Measurements from ENCODE around the gene XDH.

Gene XDH

DNA sequence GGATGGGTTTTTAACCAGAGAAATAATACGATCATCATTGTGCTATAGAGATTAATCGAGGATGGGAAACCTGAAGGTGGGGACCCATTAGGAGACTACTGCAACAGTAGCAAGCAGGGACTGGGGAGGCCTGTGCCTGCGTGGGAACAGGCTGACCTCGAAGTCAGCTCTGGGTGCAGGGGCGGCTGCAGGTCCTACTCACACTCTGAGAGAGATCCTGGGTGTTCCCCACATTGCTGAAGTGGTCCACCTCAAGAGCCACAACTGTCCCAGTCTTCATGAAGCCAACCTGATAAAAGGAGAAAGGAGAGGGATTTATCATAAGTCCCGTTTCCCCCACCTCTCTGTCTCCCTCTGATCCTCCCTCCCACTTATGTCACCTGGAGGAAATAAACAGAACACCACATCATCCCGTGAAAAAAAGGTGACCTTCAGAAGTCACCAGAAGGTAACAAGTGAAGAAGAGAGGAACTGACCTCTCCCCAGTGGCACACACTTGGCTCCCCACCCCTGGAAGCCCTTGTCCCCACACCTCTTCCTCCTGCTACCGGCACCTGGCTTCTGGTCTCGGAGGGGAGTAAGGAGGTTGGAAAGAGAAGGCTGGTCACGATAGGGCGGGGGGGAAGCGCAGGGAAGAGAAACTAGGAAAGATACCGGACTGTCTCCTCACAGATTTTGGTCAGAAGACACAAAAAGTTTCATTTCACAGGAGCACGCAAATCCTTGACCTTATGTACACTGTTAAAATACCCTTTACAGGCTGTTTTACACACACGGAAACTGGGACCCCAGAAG is 50.4 kb downstream of the XDH start:
- no peak for DNase-seq

DNA sequence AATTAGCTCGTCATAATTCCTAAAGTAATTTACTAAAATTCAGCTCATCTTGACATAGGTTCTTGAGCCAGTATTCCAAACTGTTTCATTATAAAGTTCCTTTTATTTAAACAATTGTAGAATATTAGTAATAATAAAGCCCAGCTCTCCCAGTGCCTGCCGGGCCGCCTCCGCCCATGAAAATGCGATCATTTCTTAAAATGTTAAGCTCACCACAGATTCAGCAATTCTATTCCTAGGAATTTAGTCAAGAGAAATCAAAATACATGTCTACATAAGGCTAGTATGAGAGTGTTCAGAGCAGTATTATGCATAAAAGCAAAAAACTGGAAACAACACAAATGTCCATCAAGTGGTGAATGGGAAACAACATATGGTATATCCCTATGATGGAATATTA is 52.0 kb downstream of the XDH start:
- no peak for DNase-seq

DNA sequence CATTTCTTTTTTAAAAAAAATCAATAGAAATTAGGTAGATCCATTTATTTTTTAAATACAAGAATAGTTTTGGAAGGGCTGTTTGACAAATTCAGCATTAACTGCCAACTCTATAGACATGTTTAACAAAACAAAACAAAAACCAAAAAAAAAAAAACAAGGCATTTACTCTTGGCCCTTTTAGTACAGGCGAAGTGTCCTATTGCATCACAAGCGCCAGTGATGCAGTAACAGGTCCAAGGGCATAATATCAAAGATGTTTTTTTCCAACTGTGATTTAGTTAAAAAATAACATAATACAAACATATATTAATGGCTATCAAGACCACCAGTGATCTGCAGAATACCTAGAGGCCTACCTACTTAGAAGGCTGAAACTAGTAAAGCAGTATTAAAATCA is 55.3 kb downstream of the XDH start:
- no peak for DNase-seq

DNA sequence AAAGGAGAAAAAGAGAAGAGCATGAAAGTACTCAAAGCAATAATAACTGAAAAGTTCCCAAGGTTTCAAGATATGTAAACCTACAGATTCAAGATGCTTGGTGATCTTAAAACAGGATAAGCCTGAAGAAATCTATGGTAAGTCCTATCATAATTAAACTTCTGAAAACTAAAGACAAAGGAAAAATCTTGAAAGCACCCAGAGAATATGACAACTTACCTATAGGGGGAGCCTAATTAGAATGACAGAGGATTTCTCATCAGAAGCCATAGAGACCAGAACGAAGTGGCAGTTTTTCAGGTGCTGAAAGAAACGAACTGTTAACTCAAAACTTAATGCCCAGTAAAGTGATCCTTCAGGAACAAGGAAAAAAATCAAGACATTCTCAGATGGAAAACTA is 59.7 kb downstream of the XDH start:
- DNase-seq: no peak

DNA sequence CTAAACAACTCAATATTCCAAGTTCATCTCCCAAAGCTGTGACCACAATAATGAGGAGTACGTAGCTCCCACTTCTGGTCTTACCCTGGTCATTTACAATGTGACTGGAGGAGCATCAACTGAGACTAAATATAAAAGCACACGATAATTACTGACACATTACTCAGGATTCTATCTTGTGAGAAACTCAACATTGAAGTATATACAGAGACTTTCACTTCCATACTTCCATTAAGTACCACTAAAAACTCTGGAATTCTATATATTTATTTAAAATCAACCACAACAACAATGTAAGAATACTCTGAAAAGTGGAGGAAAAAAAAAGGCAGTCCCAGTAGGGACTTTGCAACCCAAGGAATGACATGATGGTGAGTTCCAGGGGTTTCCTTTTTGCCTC is 61.4 kb downstream of the XDH start:
- no peak for DNase-seq

DNA sequence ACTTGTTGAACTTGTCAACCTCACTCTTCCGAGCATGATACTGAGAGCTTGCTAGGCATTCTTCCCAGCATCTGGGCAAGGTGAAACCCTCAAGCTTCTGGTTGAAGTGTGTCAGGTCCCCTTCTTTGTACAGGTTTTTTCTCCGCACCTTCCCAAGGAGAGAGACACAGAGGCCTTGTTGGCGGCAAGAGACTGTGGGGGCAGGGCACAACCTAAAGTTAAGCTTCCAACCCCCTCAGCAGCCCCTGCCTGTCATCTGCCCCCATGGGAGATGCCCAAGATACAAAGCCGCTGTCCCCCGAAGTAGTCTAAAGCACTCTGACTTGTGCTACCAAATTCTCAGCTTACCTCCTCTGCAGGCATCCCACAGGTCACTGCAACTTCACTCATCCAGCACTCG is 64.9 kb downstream of the XDH start:
- DNase-seq: no peak

DNA sequence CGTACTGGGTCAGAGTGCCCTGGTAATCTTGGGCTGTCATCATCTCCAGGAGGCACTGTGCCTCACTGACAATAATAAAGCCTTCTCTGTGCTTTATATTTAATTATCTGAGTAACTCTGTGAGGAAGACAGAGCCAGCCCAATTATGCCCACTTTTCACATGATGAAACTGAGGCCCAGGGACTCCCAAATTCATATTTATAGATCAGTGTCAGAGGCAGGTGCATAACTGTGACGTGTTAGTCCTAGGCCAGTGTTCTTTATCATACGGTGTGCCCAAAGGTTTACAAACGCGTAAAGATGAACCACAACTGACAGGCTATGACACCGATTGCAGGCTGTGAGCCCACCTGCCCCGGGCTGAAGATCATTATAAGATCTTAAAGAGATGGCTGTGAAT is 65.4 kb downstream of the XDH start:
- no peak for DNase-seq

DNA sequence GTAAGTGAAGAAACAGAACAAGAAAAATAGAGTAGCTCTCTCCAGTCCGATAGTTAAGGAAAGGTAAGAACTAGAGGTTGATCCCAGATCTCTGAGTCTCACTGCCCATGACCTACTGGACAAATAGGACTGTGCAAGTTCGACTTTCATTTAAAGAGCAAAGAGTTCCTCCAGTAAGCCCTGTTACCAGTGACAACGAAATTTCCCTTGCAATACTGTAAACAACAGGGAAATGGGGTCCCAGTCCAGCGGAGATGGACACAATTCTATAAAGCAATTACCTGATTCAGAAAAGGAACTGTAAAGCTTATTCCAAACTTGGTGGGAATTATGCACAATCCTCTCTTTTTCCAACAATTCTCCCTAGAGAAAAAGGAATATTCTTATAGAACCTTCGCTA is 65.9 kb downstream of the XDH start:
- DNase-seq: no peak

DNA sequence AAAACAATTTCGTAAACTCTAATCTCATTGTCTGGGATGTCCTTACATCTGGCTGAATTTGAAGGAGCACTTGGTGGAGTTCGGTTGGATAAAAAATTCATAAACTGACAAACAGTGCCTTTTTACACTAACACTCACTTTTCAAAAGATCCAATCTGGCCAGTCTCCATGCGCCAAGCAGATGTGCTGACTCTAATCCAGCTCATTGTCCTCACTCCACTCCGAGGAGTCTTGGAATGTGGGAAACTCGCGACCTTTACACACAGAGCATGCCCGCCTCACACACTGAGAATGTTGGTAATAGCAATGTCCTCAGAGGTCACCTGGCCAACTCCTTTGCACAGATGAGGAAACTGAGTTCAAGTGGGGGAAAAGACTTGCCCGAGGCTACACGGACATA is 66.8 kb downstream of the XDH start:
- DNase-seq: no peak

DNA sequence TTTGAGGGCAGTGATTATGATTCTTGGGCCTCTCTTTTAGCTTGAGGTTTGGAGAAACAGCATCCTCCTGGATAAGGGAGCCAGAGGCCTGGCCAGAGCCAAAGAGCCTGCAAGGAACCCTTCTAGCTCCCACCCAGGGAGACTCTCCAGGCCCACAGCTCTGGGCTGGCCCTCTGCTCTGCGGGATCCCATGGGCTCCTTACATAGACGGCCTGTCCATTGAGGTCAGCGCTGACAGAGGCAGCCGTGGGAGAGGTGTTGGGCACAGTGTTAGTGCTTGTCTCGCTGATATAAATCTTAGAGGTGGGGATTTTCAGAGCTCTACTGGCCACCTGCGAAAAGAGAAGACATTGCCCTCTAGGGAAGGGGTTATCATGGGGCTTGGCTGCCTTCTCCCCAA is 67.2 kb downstream of the XDH start:
- DNase-seq: no peak

DNA sequence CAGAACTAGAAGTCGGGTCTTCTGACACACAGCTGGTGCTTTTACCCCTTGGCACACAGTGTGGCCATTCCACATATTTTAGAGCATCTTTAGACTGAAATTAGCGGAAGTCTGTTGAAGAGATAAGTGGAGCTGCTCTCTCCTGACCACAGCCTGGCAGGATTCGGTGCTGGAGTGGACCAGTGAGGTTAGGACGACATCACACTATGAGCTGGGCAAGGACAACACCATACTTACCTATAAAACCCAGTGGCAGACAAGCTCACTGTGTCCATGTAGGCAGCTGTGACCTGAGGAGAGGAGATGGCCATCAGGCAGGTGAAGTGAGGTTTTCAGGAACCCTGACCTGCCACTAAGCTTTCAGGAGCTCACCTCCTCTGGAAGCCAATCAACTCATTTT is 70.1 kb downstream of the XDH start:
- no peak for DNase-seq

DNA sequence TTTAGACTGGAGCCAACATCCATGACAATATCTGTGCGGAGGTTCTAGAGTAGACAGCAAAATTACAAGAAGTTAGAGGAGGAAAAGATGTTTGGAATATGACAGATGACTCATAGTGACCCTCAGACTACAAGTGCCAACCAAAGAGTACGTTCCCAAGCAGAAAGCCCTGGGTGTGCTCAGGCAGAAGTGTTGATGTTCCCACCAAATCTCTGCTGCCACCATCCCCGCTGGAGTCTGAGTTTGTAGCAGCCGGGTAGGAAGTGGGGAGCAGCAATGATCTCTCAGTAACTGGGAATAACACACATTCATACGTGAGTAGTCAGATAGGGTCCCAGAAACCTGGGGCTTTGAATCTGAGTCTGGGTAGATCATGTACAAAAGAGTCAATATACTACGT is 73.2 kb downstream of the XDH start:
- DNase-seq: no peak

DNA sequence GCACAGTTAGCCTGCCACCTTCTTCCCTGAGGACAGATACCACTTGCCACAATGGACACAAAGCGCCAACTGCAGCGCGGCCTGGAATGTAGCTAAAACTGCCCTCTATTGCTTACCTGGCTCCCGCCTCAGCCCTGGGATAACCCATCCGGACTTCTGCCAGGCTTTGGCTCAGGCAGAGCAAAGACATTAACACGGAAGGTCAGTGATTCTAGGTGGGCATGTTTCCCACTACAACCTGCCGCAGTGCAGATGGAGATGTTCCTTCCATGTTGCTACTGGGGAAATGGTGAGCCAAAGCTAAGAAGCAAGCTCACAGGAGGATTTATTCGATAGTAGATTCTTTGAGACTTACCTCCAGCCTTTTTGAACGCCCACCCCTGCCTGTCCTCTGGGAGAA is 74.8 kb downstream of the XDH start:
- no peak for DNase-seq

DNA sequence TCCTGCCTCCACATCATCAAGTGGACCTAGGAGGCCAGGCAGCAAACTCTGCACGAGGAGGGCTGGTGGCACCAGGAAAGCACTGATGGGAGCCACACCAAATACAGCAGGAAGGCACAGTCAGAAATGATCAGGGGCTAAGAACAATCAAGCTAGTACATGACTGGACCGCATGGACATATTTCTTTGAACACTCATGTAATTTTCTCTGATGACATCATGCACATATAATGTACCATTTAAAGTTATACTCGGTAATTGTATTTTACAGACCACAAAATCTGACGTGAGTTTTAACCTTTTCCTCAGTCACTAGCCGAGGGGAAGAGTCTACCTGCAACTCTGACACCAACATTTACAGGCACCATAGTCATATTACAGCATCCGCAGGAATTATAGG is 76.7 kb downstream of the XDH start:
- no peak for DNase-seq

DNA sequence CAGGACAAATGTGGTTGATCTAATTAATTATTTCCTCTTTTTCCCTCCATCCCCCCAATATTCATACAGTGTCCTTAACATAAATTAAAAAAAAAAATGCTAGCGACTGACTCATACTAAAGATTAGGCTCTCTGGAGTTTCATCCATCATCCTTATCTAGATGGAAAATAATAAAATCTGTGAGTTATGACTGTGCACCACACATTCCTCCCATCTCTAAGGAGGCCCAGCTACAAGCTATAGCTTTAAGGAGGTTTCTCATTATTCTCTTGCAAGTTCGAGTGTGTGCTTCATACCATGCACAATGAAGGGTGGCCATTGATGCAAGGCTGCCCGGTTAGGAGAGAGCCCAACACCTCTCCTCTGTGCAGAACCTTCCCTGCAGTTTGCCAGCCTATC is 77.3 kb downstream of the XDH start:
- DNase-seq: no peak

DNA sequence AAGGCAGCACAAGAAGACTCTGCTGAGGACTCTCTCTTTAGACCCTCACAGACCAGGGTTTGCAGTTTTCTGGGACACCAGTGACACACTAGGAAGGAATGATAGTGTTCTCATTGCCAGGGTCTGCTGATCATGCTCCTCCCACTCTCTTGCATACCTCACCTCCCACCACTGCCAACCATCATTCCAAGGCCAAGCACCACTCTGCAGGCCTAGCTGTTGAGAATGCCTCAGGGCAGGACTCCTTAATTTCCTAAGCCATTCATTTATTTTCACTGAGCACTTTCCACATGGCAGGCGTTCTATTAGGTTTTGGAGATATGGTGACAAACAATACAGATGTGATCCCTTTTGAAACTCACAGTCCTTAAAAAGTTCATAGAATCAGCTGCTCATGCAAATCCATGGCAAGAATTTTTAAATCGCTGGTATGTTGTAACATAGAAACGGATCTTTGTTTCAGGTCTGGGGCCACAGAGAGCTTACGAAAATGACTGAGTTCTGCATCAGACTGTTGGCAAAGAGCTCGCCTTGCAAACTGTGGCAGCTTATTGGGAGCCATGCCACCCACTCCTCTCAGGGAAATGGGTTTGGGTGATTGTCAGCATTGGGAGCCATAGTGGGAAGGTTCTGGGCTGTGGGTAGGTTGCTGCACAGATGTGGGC is 78.5 kb downstream of the XDH start:
- no peak for DNase-seq

DNA sequence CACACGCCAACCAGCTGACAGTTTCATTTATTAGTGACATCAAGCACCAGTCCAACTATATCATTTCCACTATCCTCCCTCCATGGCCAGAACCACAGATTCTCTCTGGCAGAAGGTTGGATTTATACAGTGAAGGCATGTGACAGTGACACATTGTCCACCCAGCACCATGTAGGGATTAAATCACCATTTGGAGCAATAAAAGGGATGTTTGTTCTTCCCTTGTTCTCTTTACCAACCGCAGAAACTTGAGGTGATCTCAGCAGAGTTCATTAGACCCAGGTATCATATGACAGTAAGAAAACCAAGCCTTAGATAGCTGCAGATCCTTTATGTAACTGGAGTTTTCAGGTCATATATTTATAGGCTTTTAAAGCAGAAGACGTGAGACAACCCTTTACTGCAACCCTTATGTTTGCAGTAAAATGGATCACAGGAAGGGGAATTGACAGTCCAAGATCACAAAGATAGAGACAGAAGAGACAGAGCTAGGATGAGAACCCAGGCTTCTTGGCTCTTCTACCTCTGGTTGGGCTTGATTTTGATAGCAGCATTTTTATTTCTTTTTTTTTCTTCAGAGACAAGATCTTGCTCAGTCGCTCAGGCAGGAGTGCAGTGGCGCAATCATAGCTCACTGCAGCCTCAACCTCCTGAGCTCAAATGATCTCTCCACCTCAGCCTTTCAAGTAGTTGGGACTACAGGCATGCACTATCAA is 80.1 kb downstream of the XDH start:
- DNase-seq: no peak

DNA sequence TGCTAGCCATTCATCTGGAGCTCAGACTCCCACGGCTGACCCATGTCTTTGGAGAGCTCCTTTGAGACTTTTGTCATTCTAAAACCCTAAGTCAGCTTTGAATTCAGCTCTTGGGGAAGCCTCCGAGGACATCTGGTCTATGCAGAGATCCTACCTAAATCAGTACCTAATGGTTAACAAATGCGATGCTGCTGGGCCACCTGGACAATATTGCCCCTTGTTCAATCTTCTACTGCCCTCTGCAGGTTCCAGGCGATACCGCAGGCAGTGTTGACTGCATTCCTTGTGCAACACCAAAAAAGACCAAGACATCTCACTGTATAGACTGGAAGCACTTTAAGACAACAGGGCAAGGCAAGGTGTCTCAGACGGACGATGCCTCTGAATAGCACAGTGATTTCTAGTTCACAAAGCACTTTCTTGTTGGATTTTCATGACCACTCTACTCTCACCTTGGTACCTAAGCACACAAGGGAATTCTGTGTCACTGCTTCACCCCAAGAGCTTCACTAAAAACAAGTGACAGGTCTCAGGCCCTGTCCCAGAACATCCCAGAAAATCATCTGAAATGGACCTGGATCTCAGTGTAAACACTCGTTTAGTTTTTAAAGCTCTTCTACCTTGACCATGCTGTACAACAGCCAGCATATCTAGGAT is 80.9 kb downstream of the XDH start:
- peak; percentile 65 to 66 for DNase-seq

DNA sequence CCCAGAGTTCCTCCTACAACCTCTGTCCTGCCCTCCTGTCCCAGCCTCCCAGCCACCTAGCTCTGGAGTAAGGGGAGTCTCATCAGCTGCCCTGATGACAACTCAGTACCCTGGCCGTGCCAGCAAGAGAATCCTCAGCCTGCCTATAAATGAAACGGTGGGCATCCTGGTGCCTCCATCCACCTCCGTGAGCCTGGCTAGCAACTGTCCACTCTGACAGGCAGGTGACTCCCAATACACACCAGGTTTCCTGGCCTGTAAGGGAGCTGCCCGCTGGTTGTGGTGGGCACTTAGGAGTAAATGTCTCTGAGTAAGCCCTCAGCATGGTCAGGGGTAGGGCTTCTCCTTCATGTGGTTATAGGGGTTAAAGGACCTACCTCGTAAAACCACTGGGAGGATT is 81.5 kb downstream of the XDH start:
- DNase-seq: no peak

DNA sequence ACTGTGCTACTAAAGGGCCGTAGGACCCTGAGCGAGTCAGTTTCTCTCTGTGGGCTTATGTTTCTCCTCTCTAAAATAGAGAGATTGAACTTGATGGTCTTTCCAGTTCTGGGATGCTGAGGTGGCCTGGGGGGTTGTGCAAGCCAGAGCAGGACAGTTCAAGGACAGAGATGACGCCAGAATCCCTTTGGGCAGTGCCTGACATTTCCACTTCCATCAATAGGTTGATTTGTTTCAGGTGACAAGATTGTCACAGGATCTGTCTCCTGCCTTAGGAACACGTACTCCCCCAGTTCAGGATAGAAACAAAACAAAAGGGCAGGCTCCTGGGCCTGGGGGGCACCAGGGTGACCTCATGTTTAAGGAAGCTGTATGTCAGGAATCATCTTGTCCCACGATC is 82.0 kb downstream of the XDH start:
- DNase-seq: no peak

DNA sequence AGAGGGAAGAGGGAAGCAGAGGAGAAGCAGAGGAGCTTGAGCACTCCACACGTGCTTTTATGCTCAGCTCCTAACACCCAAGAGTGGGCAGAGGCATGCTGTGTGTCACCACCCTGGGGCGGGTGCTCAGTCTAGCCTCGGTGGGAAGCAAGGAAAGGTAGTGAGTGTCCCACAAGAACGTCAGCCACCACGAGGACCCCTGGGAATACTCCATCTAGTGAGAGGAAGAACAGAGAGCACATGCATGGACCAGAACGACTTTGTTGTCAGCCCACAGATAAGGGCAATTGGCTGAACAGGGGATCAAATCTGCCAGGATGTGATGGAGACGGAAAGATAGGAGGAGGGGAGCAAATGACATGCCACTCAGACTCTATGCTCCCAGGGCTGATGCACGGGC is 83.4 kb downstream of the XDH start:
- DNase-seq: no peak

DNA sequence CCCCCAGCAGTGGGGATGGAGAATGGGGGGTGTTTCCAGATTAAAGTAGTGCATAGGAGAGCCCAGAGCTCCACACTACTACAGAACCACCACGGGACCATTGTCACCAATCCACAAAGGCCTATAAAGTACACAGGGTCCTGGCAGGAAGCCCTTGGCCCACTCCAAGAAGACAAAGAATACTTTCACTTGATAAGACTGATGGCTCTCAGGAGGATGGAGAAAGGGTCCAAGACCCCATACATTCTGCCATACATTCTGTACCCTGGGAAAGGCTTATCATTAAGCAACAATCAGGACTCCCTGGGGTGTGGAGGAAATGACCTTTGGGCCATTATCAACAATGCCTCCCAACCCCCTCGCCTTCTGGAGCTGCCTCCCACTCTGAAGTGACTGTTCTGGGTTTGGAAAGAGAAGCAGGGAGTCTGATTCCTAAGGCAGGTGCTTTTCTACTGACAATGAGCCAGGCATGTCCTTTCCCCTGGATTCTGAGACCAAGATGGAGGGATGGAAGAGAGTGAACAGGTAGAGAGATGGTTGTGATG is 85.4 kb downstream of the XDH start:
- DNase-seq: no peak

DNA sequence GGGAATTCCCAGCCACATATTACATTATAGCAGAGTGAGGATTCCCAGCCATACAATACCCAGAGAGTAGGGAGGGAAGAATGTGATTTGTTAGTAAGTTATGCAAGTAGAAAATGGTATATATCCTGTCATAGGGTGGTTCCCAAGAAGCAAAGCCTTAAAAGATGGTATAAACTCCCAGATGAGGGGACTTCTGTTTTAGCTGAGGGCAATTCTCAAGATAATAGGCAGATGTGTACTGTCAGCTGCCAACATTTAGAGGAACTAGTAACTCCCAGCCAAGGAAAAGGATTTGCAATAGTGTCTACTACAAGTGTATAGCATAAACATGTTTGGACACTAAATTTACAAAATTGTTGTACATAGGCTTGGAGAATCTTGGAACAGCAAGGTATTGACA is 86.5 kb downstream of the XDH start:
- DNase-seq: no peak

DNA sequence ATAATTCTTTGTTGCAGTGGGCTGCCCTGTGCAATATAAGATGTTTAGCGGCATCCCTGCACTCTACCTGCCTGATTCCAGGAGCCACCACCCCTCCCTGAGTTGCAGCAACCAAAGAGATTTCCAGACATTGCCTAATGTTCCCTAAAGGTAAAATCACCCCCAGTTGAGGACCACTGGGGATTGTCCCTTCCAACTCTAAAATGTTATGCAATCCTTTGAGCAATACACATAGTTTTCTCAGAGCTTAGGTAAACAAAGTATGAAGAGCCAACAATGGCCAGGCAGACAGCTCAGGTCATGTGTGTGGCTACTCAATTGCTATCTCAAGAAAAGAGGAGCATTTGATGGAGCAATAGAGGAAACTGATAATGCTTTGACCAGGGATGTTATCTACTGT is 87.0 kb downstream of the XDH start:
- no peak for DNase-seq

Data from stimulated activated CD4-positive, alpha-beta T cell treated with anti-CD3 and anti-CD28 coated beads, Interleukin-4, amount 100 ng/mL, for 4 hours (primary cell).